K562 (cell line): ENCODE measurements around the gene CST3. TPM values are rescaled to one million over a fixed set of nuclear protein-coding genes. Genes with fewer than 3 reads are reported as not detected.

Source experiments
- ATAC-seq: fragments of 200-7000 bp; cut with Tn5 transposase; 3 replicates; pipeline ENCODE4 v1.9.1; 2020; ENCODE audit warnings: moderate library complexity
- BruUV-seq: library from RNA; stranded (reverse); fragments of 400-500 nt; replicated peaks from 2 replicates; lab custom pipeline; 2021; lab: Mats Ljungman, UMichigan
- CTCF ChIA-PET: fragments of 300-600 bp; formaldehyde crosslinking; extraction: SDS; loops from one replicate; lab custom pipeline; 2021; ENCODE audit warnings: low intra/inter-chr PET ratio; lab: Yijun Ruan, JAX
- POLR2A ChIA-PET: fragments of 300-600, 350-650 bp; sonication (Branson Sonifier 250); formaldehyde crosslinking; extraction: SDS; loops from one replicate; lab custom pipeline; 2021; ENCODE audit warnings: antibody characterized with exemption, inconsistent platforms; lab: Yijun Ruan, JAX
- DNase-seq, 4 experiments: peaks; one replicate each; pipeline versions ENCODE4 v3.0.0 to v3.0.0-alpha.2; 2011 to 2018; ENCODE audit warnings: low spot score in 3 of 4, mixed read lengths in 3 of 4; ENCODE audit errors: extremely low read depth in 1 of 4
- FAIRE-seq: peaks from 2 replicates; lab custom pipeline; 2011; peaks lifted over from hg19 to GRCh38; lab: Jason Lieb, UNC
- H2AFZ ChIP-seq: 2 replicates; pipeline ENCODE4 v1.6.0; 2011; ENCODE audit warnings: low read depth, low read length, control low read depth, inconsistent platforms
- H3K27ac ChIP-seq: fragments of 200-600 bp; 3 replicates; pipeline ENCODE4 v1.8.0; 2011; ENCODE audit warnings: low read depth, mild to moderate bottlenecking, control low read depth, inconsistent platforms, low read length, moderate library complexity, mixed read lengths; ENCODE audit errors: extremely low read depth
- H3K27me3 ChIP-seq, 2 experiments: fragments of 300-600 bp in 1 of 2; 2 replicates in 1 of 2; 3 replicates in 1 of 2; pipeline versions ENCODE4 v1.6.0 to v1.8.0; 2011; ENCODE audit warnings: inconsistent platforms in 2 of 2, low read length in 2 of 2, mild to moderate bottlenecking in 1 of 2, mixed read lengths in 1 of 2, moderate library complexity in 1 of 2; ENCODE audit not compliant: control insufficient read depth in 2 of 2, insufficient read depth in 2 of 2
- H3K36me3 ChIP-seq: fragments of 300-600 bp; 3 replicates; pipeline ENCODE4 v1.8.0; 2011; ENCODE audit warnings: mild to moderate bottlenecking, low read length, inconsistent platforms; ENCODE audit not compliant: control insufficient read depth, insufficient read depth
- H3K4me1 ChIP-seq, 2 experiments: fragments of 200-600 bp in 1 of 2; replicated peaks in 1 of 2; 2 replicates in 1 of 2; 3 replicates in 1 of 2; pipeline versions ENCODE4 v1.5.1 to v1.8.0; 2011; ENCODE audit warnings: inconsistent platforms in 2 of 2, low read length in 2 of 2, mild to moderate bottlenecking in 1 of 2, mixed read lengths in 1 of 2, moderate library complexity in 1 of 2; ENCODE audit not compliant: control insufficient read depth in 2 of 2, insufficient read depth in 2 of 2
- H3K4me2 ChIP-seq: 2 replicates; pipeline ENCODE4 v1.6.1; 2011; ENCODE audit warnings: low read length, control low read depth, inconsistent platforms, mixed read lengths; ENCODE audit not compliant: insufficient read depth
- H3K4me3 ChIP-seq: fragments of 200-600 bp; sonication (generic), shearing (Covaris generic); 2 replicates; pipeline ENCODE4 v1.5.1; 2016; ENCODE audit warnings: control low read depth, inconsistent platforms
- H3K79me2 ChIP-seq: fragments of 200-600 bp; 3 replicates; pipeline ENCODE4 v1.8.0; 2011; ENCODE audit warnings: low read length, inconsistent platforms; ENCODE audit not compliant: control insufficient read depth, insufficient read depth
- H3K9ac ChIP-seq, 2 experiments: 2 replicates each; pipeline versions ENCODE4 v1.6.0 to v1.6.1; 2011; ENCODE audit warnings: low read depth in 2 of 2, low read length in 2 of 2, control low read depth in 1 of 2, inconsistent platforms in 1 of 2, mild to moderate bottlenecking in 1 of 2, mixed read lengths in 1 of 2; ENCODE audit not compliant: insufficient read depth in 1 of 2
- H3K9me1 ChIP-seq: one replicate; pipeline ENCODE4 v1.6.0; 2011; ENCODE audit warnings: inconsistent platforms, mild to moderate bottlenecking, low read length, moderate library complexity; ENCODE audit not compliant: control insufficient read depth, insufficient read depth
- H3K9me3 ChIP-seq: replicated peaks from 2 replicates; pipeline ENCODE4 v1.5.1; 2011; ENCODE audit warnings: low read depth, low read length, inconsistent platforms; ENCODE audit not compliant: control insufficient read depth, insufficient read depth
- H4K20me1 ChIP-seq: replicated peaks from 2 replicates; pipeline ENCODE4 v1.6.1; 2011; ENCODE audit warnings: low read length, inconsistent platforms, mixed read lengths; ENCODE audit not compliant: control insufficient read depth, insufficient read depth
- SRSF7 ChIP-seq: fragments of 200-400 bp; formaldehyde crosslinking; optimal IDR thresholded peaks from 2 replicates; pipeline ENCODE3; 2017; ENCODE audit warnings: mild to moderate bottlenecking, low read depth, low read length
- TCF3 ChIP-seq: sonication (generic); formaldehyde crosslinking; IDR thresholded peaks from 2 replicates; pipeline ENCODE4 v1.4.0; 2020; ENCODE audit warnings: mild to moderate bottlenecking, missing genetic modification reagents
- THRAP3 ChIP-seq: fragments of 450-650 bp; IDR thresholded peaks from 2 replicates; pipeline ENCODE4 v1.6.1; 2016; ENCODE audit warnings: mild to moderate bottlenecking, inconsistent platforms, borderline replicate concordance
- ZNF12 ChIP-seq: sonication (generic); formaldehyde crosslinking; IDR thresholded peaks from 2 replicates; pipeline ENCODE4 v1.4.0; 2020; ENCODE audit warnings: mild to moderate bottlenecking, missing genetic modification reagents
- ZNF146 ChIP-seq: IDR thresholded peaks from one replicate; pipeline ENCODE4 v1.6.1; 2018; ENCODE audit warnings: missing compliant biosample characterization; ENCODE audit not compliant: unreplicated experiment
- WGBS: fragments of 100-300 bp; shearing (Covaris generic); methylation state at CpG from one replicate; pipeline ENCODE4 v1.1.6; 2016; ENCODE audit warnings: low coverage, mixed read lengths; ENCODE audit not compliant: insufficient coverage; ENCODE audit errors: missing lambda C conversion rate; 5-methylcytosine and 5-hydroxymethylcytosine counted together
- in situ Hi-C: fragments of 300-500 bp; cut with MboI; formaldehyde crosslinking; loops from 4 replicates; pipeline ENCODE4 v1.15.0; 2018; ENCODE audit warnings: inconsistent platforms, mixed read lengths
- intact Hi-C: fragments of 100-400 bp; cut with micrococcal nuclease; formaldehyde crosslinking; loops from 2 replicates; pipeline ENCODE4 v1.14.2; 2022
- polyA plus RNA-seq, 8 experiments: library from polyadenylated mRNA; depleted of rRNA in 4 of 8; stranded (reverse) in 5 of 8; unstranded in 3 of 8; fragments of >200 nt; fragmentation: Nextera tagmentation in 2 of 8; fragmentation: Illumina TruSeq in 1 of 8; extraction: Ambion mirVana in 2 of 8; extraction: Trizol in 1 of 8; gene quantifications; 2 replicates each; pipeline versions ENCODE4 v1.2.1 to v1.2.3, GENCODE V29; 2011 to 2014; ENCODE audit warnings: inconsistent platforms in 1 of 8, missing spikeins in 1 of 8
- total RNA-seq, 7 experiments: library from RNA; depleted of rRNA in 6 of 7; stranded (reverse); fragments of >200 nt in 6 of 7; fragmentation: Illumina TruSeq in 2 of 7; extraction: Trizol in 2 of 7; gene quantifications; 2 replicates each; pipeline versions ENCODE4 v1.2.1 to v1.2.3, GENCODE V29; 2011 to 2021; ENCODE audit warnings: low replicate concordance in 1 of 7
- TF ChIP-seq, protein P1 (sequence below): fragments of 450-650 bp; IDR thresholded peaks from 2 replicates; pipeline ENCODE4 v1.6.1; 2017; ENCODE audit warnings: mild to moderate bottlenecking, moderate library complexity
- TF ChIP-seq, protein P2 (sequence below): fragments of 450-650 bp; formaldehyde crosslinking; conservative IDR thresholded peaks from 2 replicates; pipeline ENCODE4 v1.4.0; 2022; ENCODE audit warnings: mild to moderate bottlenecking, missing genetic modification characterization

The CST3 gene
- total and polyA plus RNA-seq, 9 of the 15 experiments (the other 6 are each of a cell fraction or from before 2014, with no cell fraction given), result 8.7 to 113 (median 48.5) TPM

DNA sequence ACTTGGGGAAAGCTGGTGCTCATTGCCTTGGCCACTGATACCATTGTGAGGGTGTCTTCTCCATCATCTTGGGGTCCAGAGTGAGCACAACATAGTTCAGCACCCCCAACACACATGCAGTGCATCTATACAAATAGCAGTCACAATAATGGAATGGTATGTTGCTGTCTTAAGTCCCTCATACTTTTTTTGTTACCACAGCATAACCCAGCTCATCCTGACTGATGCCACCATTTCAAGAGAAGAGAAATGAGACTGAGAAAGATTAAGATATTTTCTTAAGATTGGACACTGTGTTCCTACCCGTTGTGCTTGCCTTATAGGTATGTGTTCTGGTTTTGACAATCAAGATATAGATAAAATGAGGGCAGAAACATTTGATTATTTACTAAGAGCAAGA lies 35.5 kb upstream of the CST3 start:
- Histone ChIP-seq H3K9ac (no peak overlapping the region), H2AFZ (no peak overlapping the region), H3K4me3 (no peak overlapping the region), H3K4me1 (no peaks in the 10 kb centered on the region), H3K27me3 (no peaks in the 10 kb centered on the region), H4K20me1 (no peaks in the 10 kb centered on the region), H3K79me2 (no peaks in the 10 kb centered on the region), H3K4me2 (no peak overlapping the region), H3K9me3 (no peaks in the 10 kb centered on the region), H3K27ac (no peak overlapping the region), H3K9me1 (no peaks in the 10 kb centered on the region), H3K36me3 (no peaks in the 10 kb centered on the region)
- ATAC-seq, result no peak
- in situ Hi-C loops, result no loop called here
- BruUV-seq, result no TSS peak
- POLR2A ChIA-PET, result no interaction called here
- intact Hi-C loops, result no loop called here
- DNase-seq, result no peak
- TF ChIP-seq THRAP3, result no peak
- TF ChIP-seq, protein P1, sequence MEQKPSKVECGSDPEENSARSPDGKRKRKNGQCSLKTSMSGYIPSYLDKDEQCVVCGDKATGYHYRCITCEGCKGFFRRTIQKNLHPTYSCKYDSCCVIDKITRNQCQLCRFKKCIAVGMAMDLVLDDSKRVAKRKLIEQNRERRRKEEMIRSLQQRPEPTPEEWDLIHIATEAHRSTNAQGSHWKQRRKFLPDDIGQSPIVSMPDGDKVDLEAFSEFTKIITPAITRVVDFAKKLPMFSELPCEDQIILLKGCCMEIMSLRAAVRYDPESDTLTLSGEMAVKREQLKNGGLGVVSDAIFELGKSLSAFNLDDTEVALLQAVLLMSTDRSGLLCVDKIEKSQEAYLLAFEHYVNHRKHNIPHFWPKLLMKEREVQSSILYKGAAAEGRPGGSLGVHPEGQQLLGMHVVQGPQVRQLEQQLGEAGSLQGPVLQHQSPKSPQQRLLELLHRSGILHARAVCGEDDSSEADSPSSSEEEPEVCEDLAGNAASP, result no peak
- no peak for TF ChIP-seq SRSF7
- peak; percentile 64; the same call in 1 of the 2 replicates for TF ChIP-seq ZNF12 (CRISPR knock-in tag)
- no peak for TF ChIP-seq TCF3
- TF ChIP-seq, protein P2, sequence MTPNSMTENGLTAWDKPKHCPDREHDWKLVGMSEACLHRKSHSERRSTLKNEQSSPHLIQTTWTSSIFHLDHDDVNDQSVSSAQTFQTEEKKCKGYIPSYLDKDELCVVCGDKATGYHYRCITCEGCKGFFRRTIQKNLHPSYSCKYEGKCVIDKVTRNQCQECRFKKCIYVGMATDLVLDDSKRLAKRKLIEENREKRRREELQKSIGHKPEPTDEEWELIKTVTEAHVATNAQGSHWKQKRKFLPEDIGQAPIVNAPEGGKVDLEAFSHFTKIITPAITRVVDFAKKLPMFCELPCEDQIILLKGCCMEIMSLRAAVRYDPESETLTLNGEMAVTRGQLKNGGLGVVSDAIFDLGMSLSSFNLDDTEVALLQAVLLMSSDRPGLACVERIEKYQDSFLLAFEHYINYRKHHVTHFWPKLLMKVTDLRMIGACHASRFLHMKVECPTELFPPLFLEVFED (CRISPR knock-in tag), result no peak
- TF ChIP-seq ZNF146 (CRISPR knock-in tag), result no peak
- CTCF ChIA-PET, result no interaction called here
- 0% methylated on average over 1 of the region's 1 CpG for WGBS
- no peak for FAIRE-seq
